ENCODE data around the gene TNFAIP3.

TNFAIP3 gene

DNA sequence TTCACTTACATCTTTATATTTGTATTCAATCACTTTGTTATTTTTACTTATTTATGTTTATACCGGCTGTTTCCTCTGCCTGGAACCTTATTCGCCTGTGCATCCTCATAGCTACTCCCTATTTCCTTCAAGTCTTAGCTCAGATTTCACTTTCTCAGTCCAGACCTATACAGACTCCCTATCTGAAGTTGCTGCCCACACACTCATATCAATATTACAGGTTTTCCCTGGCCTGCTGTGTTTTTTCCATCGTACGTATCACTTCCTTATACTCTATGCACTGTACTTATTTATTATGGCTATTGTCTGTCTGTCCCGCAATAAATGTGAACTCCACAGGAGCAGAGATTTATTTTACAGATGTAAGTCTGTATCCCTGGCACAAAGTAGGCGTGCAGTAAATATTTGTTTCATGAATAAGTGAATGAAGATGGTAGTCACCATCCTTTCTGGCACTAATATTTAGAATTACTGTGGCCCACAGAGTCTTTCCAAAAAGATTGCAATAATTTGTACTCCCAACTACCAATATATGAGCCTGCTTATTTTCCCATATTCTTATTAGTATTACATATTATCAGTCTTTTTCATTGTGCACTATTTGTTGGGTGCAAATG lies 64.9 kb downstream of the TNFAIP3 start:
- TF ChIP-seq, protein P1, sequence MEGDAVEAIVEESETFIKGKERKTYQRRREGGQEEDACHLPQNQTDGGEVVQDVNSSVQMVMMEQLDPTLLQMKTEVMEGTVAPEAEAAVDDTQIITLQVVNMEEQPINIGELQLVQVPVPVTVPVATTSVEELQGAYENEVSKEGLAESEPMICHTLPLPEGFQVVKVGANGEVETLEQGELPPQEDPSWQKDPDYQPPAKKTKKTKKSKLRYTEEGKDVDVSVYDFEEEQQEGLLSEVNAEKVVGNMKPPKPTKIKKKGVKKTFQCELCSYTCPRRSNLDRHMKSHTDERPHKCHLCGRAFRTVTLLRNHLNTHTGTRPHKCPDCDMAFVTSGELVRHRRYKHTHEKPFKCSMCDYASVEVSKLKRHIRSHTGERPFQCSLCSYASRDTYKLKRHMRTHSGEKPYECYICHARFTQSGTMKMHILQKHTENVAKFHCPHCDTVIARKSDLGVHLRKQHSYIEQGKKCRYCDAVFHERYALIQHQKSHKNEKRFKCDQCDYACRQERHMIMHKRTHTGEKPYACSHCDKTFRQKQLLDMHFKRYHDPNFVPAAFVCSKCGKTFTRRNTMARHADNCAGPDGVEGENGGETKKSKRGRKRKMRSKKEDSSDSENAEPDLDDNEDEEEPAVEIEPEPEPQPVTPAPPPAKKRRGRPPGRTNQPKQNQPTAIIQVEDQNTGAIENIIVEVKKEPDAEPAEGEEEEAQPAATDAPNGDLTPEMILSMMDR (IDR thresholded peaks at IDR 0.05; ENCODE audit: borderline replicate concordance, insufficient read depth, low read depth, low read length): no peak
- no peak overlapping the region for H3K4me3 ChIP-seq (ENCODE audit: low read depth, low read length)
